ENCODE data around the gene BMPR1A. TPM values are rescaled to one million over a fixed set of nuclear protein-coding genes. Genes with fewer than 3 reads are reported as not detected.

Gene BMPR1A
- total RNA-seq, 1 experiment from 2014 or later, result 104 TPM

- TF ChIP-seq E2F1 (CRISPR knock-in tag; IDR thresholded peaks at IDR 0.05), result no peak
These were observed 99.1 kb downstream of the BMPR1A start (continued) for GRCh38 chr10:86855513-86855912.

DNA sequence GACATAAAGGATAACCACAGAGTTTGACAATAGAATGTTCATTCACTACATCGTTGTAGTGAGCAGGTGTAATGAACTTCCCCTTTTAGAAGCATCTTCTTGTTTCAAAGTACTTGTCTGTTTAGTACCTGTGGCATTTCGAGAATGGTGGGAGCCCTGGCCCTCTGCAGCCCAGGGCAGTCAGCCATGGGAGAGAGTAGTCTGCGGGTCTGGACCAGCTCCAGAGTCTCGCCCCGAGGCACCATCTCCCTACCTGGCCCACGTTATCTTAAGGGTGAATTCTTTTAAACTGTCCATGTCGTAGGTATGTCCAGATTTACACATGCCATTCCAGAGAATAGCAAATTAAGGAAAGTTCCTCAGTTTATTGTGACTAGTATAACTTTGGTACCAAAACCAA is 99.7 kb downstream of the BMPR1A start:
- Mint-ChIP-seq H3K9me3 (no peaks in the 10 kb centered on the region), H3K27me3 (ENCODE audit: low read depth) (no peaks in the 10 kb centered on the region), H3K4me3 (no peak overlapping the region; the same call in 1 of the 2 replicates), H3K27ac (peak overlapping the region; percentile 86), H3K36me3 (peaks cover 34% of the 10 kb centered on the region), H3K4me1 (peaks cover 74% of the 10 kb centered on the region)
- peak; percentile 6; the same call in 1 of the 2 replicates for ATAC-seq
- no peak for DNase-seq (ENCODE audit: low spot score)
- ChIA-PET CTCF (interaction anchor here (1.0 kb wide), 1 partner anchor 163 kb away, joined by 3 read pairs; no protein-coding TSS in a partner anchor), POLR2A (no interaction called here)
- TF ChIP-seq ZNF671 (CRISPR knock-in tag; IDR thresholded peaks at IDR 0.05), result no peak
- TF ChIP-seq ETV6 (CRISPR knock-in tag; IDR thresholded peaks at IDR 0.05), result no peak
- no peak for TF ChIP-seq NR1H2 (CRISPR knock-in tag; IDR thresholded peaks at IDR 0.05)

DNA sequence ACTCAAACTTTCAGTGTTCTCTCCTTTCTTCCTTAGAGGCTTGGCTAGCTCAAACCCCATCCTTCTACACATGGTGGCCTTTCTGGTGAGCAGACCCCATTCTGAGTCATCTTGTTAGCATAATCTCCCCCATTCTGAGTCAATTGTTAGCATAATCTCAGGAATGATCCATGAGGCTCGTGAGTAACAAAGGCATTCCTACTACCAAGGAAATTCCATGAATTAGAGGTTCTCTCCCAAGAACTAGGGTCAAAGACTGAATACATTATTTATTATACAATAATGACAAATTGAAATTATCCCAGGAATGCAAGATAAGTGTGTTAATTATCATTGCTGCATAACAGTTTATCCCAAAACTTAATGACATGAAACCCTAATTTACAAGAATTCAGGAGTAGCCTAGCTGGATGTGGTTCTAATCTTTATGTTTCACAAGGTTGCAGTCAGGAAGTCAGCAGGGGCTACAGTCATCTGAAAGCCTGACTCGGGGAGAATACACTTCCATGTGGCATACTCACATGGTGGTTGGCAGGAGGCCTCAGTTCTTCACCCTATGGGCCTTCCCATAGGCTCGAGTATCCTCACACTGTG is 100.8 kb downstream of the BMPR1A start:
- POLR2A ChIA-PET, result no interaction called here
- no peak for TF ChIP-seq PREB (CRISPR knock-in tag; IDR thresholded peaks at IDR 0.05; ENCODE audit: borderline replicate concordance)
- TF ChIP-seq, protein P1, sequence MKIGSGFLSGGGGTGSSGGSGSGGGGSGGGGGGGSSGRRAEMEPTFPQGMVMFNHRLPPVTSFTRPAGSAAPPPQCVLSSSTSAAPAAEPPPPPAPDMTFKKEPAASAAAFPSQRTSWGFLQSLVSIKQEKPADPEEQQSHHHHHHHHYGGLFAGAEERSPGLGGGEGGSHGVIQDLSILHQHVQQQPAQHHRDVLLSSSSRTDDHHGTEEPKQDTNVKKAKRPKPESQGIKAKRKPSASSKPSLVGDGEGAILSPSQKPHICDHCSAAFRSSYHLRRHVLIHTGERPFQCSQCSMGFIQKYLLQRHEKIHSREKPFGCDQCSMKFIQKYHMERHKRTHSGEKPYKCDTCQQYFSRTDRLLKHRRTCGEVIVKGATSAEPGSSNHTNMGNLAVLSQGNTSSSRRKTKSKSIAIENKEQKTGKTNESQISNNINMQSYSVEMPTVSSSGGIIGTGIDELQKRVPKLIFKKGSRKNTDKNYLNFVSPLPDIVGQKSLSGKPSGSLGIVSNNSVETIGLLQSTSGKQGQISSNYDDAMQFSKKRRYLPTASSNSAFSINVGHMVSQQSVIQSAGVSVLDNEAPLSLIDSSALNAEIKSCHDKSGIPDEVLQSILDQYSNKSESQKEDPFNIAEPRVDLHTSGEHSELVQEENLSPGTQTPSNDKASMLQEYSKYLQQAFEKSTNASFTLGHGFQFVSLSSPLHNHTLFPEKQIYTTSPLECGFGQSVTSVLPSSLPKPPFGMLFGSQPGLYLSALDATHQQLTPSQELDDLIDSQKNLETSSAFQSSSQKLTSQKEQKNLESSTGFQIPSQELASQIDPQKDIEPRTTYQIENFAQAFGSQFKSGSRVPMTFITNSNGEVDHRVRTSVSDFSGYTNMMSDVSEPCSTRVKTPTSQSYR (CRISPR knock-in tag; IDR thresholded peaks at IDR 0.05), result no peak
- no peak for TF ChIP-seq AFF4 (CRISPR knock-in tag; IDR thresholded peaks at IDR 0.05; ENCODE audit: borderline replicate concordance)
- TF ChIP-seq SMAD4 (CRISPR knock-in tag; IDR thresholded peaks at IDR 0.05), result no peak
- 0 out of 2 replicates have a peak, but pooled peaks have one; percentile 25 for TF ChIP-seq FOXK1 (CRISPR knock-in tag; IDR thresholded peaks at IDR 0.05)
- TF ChIP-seq, protein P2, sequence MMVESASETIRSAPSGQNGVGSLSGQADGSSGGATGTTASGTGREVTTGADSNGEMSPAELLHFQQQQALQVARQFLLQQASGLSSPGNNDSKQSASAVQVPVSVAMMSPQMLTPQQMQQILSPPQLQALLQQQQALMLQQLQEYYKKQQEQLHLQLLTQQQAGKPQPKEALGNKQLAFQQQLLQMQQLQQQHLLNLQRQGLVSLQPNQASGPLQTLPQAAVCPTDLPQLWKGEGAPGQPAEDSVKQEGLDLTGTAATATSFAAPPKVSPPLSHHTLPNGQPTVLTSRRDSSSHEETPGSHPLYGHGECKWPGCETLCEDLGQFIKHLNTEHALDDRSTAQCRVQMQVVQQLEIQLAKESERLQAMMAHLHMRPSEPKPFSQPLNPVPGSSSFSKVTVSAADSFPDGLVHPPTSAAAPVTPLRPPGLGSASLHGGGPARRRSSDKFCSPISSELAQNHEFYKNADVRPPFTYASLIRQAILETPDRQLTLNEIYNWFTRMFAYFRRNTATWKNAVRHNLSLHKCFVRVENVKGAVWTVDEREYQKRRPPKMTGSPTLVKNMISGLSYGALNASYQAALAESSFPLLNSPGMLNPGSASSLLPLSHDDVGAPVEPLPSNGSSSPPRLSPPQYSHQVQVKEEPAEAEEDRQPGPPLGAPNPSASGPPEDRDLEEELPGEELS (CRISPR knock-in tag; IDR thresholded peaks at IDR 0.05), result no peak
- TF ChIP-seq ZNF423 (CRISPR knock-in tag; IDR thresholded peaks at IDR 0.05), result 0 out of 2 replicates have a peak, but pooled peaks have one; percentile 16
- no peak for TF ChIP-seq ZNF138 (CRISPR knock-in tag; conservative IDR thresholded peaks at IDR 0.05)
- TF ChIP-seq, protein P3, sequence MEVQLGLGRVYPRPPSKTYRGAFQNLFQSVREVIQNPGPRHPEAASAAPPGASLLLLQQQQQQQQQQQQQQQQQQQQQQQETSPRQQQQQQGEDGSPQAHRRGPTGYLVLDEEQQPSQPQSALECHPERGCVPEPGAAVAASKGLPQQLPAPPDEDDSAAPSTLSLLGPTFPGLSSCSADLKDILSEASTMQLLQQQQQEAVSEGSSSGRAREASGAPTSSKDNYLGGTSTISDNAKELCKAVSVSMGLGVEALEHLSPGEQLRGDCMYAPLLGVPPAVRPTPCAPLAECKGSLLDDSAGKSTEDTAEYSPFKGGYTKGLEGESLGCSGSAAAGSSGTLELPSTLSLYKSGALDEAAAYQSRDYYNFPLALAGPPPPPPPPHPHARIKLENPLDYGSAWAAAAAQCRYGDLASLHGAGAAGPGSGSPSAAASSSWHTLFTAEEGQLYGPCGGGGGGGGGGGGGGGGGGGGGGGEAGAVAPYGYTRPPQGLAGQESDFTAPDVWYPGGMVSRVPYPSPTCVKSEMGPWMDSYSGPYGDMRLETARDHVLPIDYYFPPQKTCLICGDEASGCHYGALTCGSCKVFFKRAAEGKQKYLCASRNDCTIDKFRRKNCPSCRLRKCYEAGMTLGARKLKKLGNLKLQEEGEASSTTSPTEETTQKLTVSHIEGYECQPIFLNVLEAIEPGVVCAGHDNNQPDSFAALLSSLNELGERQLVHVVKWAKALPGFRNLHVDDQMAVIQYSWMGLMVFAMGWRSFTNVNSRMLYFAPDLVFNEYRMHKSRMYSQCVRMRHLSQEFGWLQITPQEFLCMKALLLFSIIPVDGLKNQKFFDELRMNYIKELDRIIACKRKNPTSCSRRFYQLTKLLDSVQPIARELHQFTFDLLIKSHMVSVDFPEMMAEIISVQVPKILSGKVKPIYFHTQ (CRISPR knock-in tag; IDR thresholded peaks at IDR 0.05), result no peak
- no peak for TF ChIP-seq GRHL2 (CRISPR knock-in tag; IDR thresholded peaks at IDR 0.05; ENCODE audit: insufficient replicate concordance, severe bottlenecking)
- TF ChIP-seq CBFB (CRISPR knock-in tag; IDR thresholded peaks at IDR 0.05; ENCODE audit: low read depth), result no peak
- no peak for TF ChIP-seq TEAD4 (CRISPR knock-in tag; IDR thresholded peaks at IDR 0.05)
- TF ChIP-seq IRF2 (CRISPR knock-in tag; IDR thresholded peaks at IDR 0.05; ENCODE audit: borderline replicate concordance, low read depth), result no peak
- no peak for TF ChIP-seq TP53 (CRISPR knock-in tag; IDR thresholded peaks at IDR 0.05)
- no peak for TF ChIP-seq ZNF317 (CRISPR knock-in tag; IDR thresholded peaks at IDR 0.05; ENCODE audit: borderline replicate concordance, low read depth)

More for the DNA sequence above, 100.8 kb downstream of the BMPR1A start:
- Mint-ChIP-seq H3K4me3 (no peak overlapping the region), H3K27me3 (ENCODE audit: low read depth) (no peaks in the 10 kb centered on the region), H3K36me3 (peaks cover 29% of the 10 kb centered on the region), H3K27ac (peak overlapping the region; percentile 98), H3K9me3 (no peaks in the 10 kb centered on the region), H3K4me1 (peaks cover 74% of the 10 kb centered on the region)
- ATAC-seq (peak; percentile 78), DNase-seq (ENCODE audit: low spot score) (no peak)
- CTCF ChIA-PET, result interaction anchor here (0.9 to 1.0 kb wide), 4 partner anchors 11 to 164 kb away, joined by 3 read pairs; no protein-coding TSS in a partner anchor
